Measurements from ENCODE around the gene MPST. TPM values are rescaled to one million over a fixed set of nuclear protein-coding genes. Genes with fewer than 3 reads are reported as not detected.

Gene MPST
- total RNA-seq, 1 donor from 2014 or later = 48.5 TPM

DNA sequence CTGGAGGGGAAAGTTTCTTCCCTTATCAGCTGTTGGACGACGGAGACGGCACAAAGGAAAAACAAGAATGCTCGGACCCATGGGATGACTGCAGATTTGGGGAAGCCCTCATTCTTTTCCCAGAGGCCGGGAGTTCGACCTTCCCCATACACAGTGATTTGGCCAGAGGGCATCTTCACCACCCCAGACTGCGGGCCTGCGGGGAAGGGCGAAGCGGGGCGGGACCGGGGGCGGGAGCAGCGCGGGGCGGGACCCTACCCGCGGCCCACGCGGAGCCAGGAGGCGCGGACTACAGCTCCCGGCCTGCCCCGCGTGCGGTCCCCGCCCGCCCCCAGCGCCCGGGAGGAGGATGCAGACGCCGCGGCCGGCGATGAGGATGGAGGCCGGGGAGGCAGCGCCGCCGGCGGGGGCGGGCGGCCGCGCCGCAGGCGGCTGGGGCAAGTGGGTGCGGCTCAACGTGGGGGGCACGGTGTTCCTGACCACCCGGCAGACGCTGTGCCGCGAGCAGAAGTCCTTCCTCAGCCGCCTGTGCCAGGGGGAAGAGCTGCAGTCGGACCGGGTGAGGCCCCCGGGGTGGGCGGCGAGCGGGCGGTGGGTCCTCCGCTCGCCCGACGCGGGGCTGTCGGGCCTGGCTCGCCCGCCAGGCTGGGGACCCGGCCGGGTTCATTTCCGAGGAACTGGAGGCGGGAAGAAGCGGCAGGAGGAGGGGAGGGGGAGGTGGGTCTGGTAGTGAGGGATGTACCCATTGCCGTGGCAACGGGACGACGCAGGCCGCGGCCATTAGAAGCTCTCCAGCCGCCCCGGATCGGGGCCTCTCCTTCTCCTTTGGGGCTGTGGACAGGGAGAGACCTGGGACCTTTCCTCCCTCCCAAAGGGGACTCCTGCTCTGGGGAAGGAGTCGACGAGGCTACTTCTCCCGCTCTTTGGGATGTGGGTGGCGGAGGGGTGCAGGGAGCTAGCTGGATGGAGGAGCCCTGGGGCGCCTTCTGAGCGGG is 32.1 kb downstream of the MPST start, which contains the start of gene KCTD17:
TSS of gene KCTD17 (plus strand) at position 352 of the 995 bp plus-strand sequence. CDS start at position 371, 19 bp downstream.
- Histone ChIP-seq H3K36me3 (ENCODE audit: control insufficient read depth in 3 of 3, insufficient read depth in 3 of 3, low read length in 3 of 3) (peaks cover 0 to 4% (median 2%) of the 10 kb centered on the region in 3 donors), H3K4me1 (ENCODE audit: control insufficient read depth in 3 of 3, insufficient read depth in 3 of 3, low read length in 3 of 3) (peaks cover 7 to 10% (median 8%) of the 10 kb centered on the region in 3 donors), H3K4me3 (ENCODE audit: low read length in 3 of 3) (peak within 1 kb of the TSS; percentile 49 to 56 (median 54)), H3K27ac (ENCODE audit: low read depth, low read length) (no peak within 1 kb of the TSS), H3K9me3 (ENCODE audit: control insufficient read depth in 3 of 3, low read length in 3 of 3) (no peaks in the 10 kb centered on the region), H3K27me3 (ENCODE audit: control insufficient read depth in 3 of 3, insufficient read depth in 3 of 3, low read length in 3 of 3) (peaks cover 18 to 37% (median 21%) of the 10 kb centered on the region in 3 donors), H3K9ac (ENCODE audit: low read depth in 1 of 3, low read length in 3 of 3) (peak within 1 kb of the TSS; percentile 20 to 45 (median 33))

- H3K36me3 ChIP-seq (ENCODE audit: control insufficient read depth in 3 of 3, insufficient read depth in 3 of 3, low read length in 3 of 3) = peaks cover 0 to 5% (median 5%) of the 10 kb centered on the region in 3 donors
- H3K27ac ChIP-seq (ENCODE audit: low read depth, low read length) = no peak overlapping the region
- H3K4me1 ChIP-seq (ENCODE audit: control insufficient read depth in 3 of 3, insufficient read depth in 3 of 3, low read length in 3 of 3) = peaks cover 7 to 10% (median 8%) of the 10 kb centered on the region in 3 donors
- peak overlapping the region; percentile 49 to 56 (median 54) for H3K4me3 ChIP-seq (ENCODE audit: low read length in 3 of 3)
- H3K9ac ChIP-seq (ENCODE audit: low read depth in 1 of 3, low read length in 3 of 3) = peak overlapping the region; percentile 20 to 45 (median 33)
- H3K9me3 ChIP-seq (ENCODE audit: control insufficient read depth in 3 of 3, low read length in 3 of 3) = no peaks in the 10 kb centered on the region
- peaks cover 18 to 38% (median 21%) of the 10 kb centered on the region in 3 donors for H3K27me3 ChIP-seq (ENCODE audit: control insufficient read depth in 3 of 3, insufficient read depth in 3 of 3, low read length in 3 of 3)
Observed at GRCh38 chr22:37052386-37053309, 33.1 kb downstream of the MPST start.

GRCh38 chr22:37053310-37054055 is 33.9 kb downstream of the MPST start:
- H3K4me3 ChIP-seq (ENCODE audit: low read length in 3 of 3) = no peak overlapping the region
- peaks cover 7 to 10% (median 8%) of the 10 kb centered on the region in 3 donors for H3K4me1 ChIP-seq (ENCODE audit: control insufficient read depth in 3 of 3, insufficient read depth in 3 of 3, low read length in 3 of 3)
- no peaks in the 10 kb centered on the region for H3K9me3 ChIP-seq (ENCODE audit: control insufficient read depth in 3 of 3, low read length in 3 of 3)
- H3K36me3 ChIP-seq (ENCODE audit: control insufficient read depth in 3 of 3, insufficient read depth in 3 of 3, low read length in 3 of 3) = peaks cover 0 to 8% (median 6%) of the 10 kb centered on the region in 3 donors
- H3K27me3 ChIP-seq (ENCODE audit: control insufficient read depth in 3 of 3, insufficient read depth in 3 of 3, low read length in 3 of 3) = peaks cover 18 to 38% (median 21%) of the 10 kb centered on the region in 3 donors
- peak overlapping the region in 2 of 3 donors; percentile 8 to 10 for H3K9ac ChIP-seq (ENCODE audit: low read depth in 1 of 3, low read length in 3 of 3)
- no peak overlapping the region for H3K27ac ChIP-seq (ENCODE audit: low read depth, low read length)

DNA sequence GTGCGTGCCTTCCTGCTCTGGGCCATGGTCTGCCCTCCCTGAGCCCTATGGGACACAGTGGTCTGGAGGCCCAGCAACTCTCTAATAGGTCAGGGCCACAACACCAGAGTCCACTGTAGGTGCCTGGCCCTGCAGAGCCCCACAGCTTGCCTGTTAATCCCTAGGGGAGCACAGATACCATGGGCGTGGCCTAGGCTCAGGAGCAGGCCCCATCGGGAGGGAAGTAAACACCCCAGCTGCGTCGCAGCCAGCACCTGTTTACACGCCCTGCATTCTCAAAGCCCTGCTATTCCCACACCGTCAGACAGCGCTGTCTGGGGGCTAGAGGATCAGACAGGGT is 34.5 kb downstream of the MPST start:
- Histone ChIP-seq H3K9me3 (ENCODE audit: control insufficient read depth in 3 of 3, low read length in 3 of 3) (no peaks in the 10 kb centered on the region), H3K9ac (ENCODE audit: low read depth in 1 of 3, low read length in 3 of 3) (peak overlapping the region in 1 of 3 donors; percentile 10), H3K27me3 (ENCODE audit: control insufficient read depth in 3 of 3, insufficient read depth in 3 of 3, low read length in 3 of 3) (peaks cover 18 to 38% (median 21%) of the 10 kb centered on the region in 3 donors), H3K36me3 (ENCODE audit: control insufficient read depth in 3 of 3, insufficient read depth in 3 of 3, low read length in 3 of 3) (peaks cover 0 to 8% (median 6%) of the 10 kb centered on the region in 3 donors), H3K4me3 (ENCODE audit: low read length in 3 of 3) (no peak overlapping the region), H3K4me1 (ENCODE audit: control insufficient read depth in 3 of 3, insufficient read depth in 3 of 3, low read length in 3 of 3) (peaks cover 7 to 10% (median 8%) of the 10 kb centered on the region in 3 donors), H3K27ac (ENCODE audit: low read depth, low read length) (no peak overlapping the region)

GRCh38 chr22:37054600-37055365 is 35.2 kb downstream of the MPST start:
- no peak overlapping the region for H3K4me3 ChIP-seq (ENCODE audit: low read length in 3 of 3)
- no peaks in the 10 kb centered on the region for H3K9me3 ChIP-seq (ENCODE audit: control insufficient read depth in 3 of 3, low read length in 3 of 3)
- H3K27ac ChIP-seq (ENCODE audit: low read depth, low read length) = no peak overlapping the region
- no peak overlapping the region for H3K9ac ChIP-seq (ENCODE audit: low read depth in 1 of 3, low read length in 3 of 3)
- peaks cover 7 to 10% (median 8%) of the 10 kb centered on the region in 3 donors for H3K4me1 ChIP-seq (ENCODE audit: control insufficient read depth in 3 of 3, insufficient read depth in 3 of 3, low read length in 3 of 3)
- H3K27me3 ChIP-seq (ENCODE audit: control insufficient read depth in 3 of 3, insufficient read depth in 3 of 3, low read length in 3 of 3) = peaks cover 18 to 35% (median 21%) of the 10 kb centered on the region in 3 donors
- H3K36me3 ChIP-seq (ENCODE audit: control insufficient read depth in 3 of 3, insufficient read depth in 3 of 3, low read length in 3 of 3) = peaks cover 0 to 8% (median 6%) of the 10 kb centered on the region in 3 donors

DNA sequence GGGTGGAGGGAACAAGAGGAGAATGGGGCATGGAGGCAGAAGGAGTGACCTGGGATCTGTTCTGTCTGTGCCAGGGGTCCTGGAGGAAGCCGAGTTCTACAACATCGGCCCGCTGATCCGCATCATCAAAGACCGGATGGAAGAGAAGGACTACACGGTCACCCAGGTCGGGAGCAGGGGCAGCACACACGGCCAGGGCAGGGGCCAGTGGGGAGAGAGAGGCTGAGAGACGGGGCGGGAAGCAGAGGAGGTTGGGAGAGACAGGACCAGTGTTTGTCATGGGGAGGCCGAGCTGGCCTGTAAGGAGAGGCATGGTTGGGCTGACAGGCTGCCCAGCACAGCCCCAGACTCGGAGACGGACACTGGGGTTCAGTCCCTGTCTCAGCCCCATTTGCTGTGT is 36.7 kb downstream of the MPST start:
- Histone ChIP-seq H3K36me3 (ENCODE audit: control insufficient read depth in 3 of 3, insufficient read depth in 3 of 3, low read length in 3 of 3) (peaks cover 0 to 10% (median 6%) of the 10 kb centered on the region in 3 donors), H3K9ac (ENCODE audit: low read depth in 1 of 3, low read length in 3 of 3) (no peak overlapping the region), H3K27ac (ENCODE audit: low read depth, low read length) (no peak overlapping the region), H3K27me3 (ENCODE audit: control insufficient read depth in 3 of 3, insufficient read depth in 3 of 3, low read length in 3 of 3) (peaks cover 12 to 29% (median 13%) of the 10 kb centered on the region in 3 donors), H3K9me3 (ENCODE audit: control insufficient read depth in 3 of 3, low read length in 3 of 3) (no peaks in the 10 kb centered on the region), H3K4me1 (ENCODE audit: control insufficient read depth in 3 of 3, insufficient read depth in 3 of 3, low read length in 3 of 3) (peaks cover 7 to 10% (median 8%) of the 10 kb centered on the region in 3 donors), H3K4me3 (ENCODE audit: low read length in 3 of 3) (no peak overlapping the region)

- Histone ChIP-seq H3K27me3 (ENCODE audit: control insufficient read depth in 3 of 3, insufficient read depth in 3 of 3, low read length in 3 of 3) (peaks cover 7 to 20% (median 9%) of the 10 kb centered on the region in 3 donors), H3K9ac (ENCODE audit: low read depth in 1 of 3, low read length in 3 of 3) (no peak overlapping the region), H3K9me3 (ENCODE audit: control insufficient read depth in 3 of 3, low read length in 3 of 3) (no peaks in the 10 kb centered on the region), H3K36me3 (ENCODE audit: control insufficient read depth in 3 of 3, insufficient read depth in 3 of 3, low read length in 3 of 3) (peaks cover 0 to 10% (median 6%) of the 10 kb centered on the region in 3 donors), H3K27ac (ENCODE audit: low read depth, low read length) (no peak overlapping the region), H3K4me1 (ENCODE audit: control insufficient read depth in 3 of 3, insufficient read depth in 3 of 3, low read length in 3 of 3) (peaks cover 4 to 8% (median 5%) of the 10 kb centered on the region in 3 donors), H3K4me3 (ENCODE audit: low read length in 3 of 3) (no peak overlapping the region)
Observed at GRCh38 chr22:37057226-37057625, 37.7 kb downstream of the MPST start.

DNA sequence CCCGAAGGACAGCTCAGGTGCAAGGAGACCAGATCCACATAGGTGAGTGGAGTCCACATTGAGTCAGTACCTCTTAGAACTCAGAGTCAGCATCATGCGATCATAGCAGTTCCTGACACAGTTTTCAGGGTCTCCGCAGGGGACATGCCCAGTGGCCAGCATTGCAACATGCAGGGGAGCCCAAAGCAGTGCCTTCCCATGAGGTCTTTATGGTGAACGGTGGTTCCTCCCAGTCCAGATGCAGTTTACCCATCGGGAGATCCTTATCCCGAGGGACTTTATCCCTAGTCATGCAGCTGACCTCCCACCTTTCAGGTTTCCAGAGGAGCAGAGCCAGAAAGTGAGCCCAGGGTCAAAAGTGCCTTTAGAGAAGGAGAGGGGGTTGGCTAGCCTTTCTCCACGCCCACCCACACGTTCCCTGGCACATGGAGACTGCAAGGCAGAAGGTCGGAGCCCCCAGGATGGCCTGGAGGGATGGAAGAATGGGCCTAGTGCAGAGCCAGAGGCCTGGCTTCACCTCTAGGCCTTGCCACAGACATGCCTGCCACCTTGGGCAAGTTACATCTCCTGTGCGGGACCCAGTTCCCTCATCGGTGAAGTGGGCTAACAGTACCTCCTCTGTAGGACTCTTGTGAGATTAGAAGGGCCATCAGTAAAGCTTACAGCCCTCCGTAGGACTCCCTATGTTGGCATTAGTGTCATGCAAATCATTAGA is 38.4 kb downstream of the MPST start:
- peaks cover 0 to 10% (median 6%) of the 10 kb centered on the region in 3 donors for H3K36me3 ChIP-seq (ENCODE audit: control insufficient read depth in 3 of 3, insufficient read depth in 3 of 3, low read length in 3 of 3)
- peaks cover 2 to 13% (median 4%) of the 10 kb centered on the region in 3 donors for H3K27me3 ChIP-seq (ENCODE audit: control insufficient read depth in 3 of 3, insufficient read depth in 3 of 3, low read length in 3 of 3)
- H3K27ac ChIP-seq (ENCODE audit: low read depth, low read length) = no peak overlapping the region
- H3K9ac ChIP-seq (ENCODE audit: low read depth in 1 of 3, low read length in 3 of 3) = no peak overlapping the region
- H3K4me1 ChIP-seq (ENCODE audit: control insufficient read depth in 3 of 3, insufficient read depth in 3 of 3, low read length in 3 of 3) = peaks cover 0 to 1% (median 0%) of the 10 kb centered on the region in 3 donors
- no peaks in the 10 kb centered on the region for H3K9me3 ChIP-seq (ENCODE audit: control insufficient read depth in 3 of 3, low read length in 3 of 3)
- H3K4me3 ChIP-seq (ENCODE audit: low read length in 3 of 3) = no peak overlapping the region
